ENCODE data around the gene CAPN9.
"Not testable (repeated sequence)": the region's sequence is repeated elsewhere in the genome, so short reads cannot be mapped to it uniquely, and the experiment has no call there.

CAPN9 gene

DNA sequence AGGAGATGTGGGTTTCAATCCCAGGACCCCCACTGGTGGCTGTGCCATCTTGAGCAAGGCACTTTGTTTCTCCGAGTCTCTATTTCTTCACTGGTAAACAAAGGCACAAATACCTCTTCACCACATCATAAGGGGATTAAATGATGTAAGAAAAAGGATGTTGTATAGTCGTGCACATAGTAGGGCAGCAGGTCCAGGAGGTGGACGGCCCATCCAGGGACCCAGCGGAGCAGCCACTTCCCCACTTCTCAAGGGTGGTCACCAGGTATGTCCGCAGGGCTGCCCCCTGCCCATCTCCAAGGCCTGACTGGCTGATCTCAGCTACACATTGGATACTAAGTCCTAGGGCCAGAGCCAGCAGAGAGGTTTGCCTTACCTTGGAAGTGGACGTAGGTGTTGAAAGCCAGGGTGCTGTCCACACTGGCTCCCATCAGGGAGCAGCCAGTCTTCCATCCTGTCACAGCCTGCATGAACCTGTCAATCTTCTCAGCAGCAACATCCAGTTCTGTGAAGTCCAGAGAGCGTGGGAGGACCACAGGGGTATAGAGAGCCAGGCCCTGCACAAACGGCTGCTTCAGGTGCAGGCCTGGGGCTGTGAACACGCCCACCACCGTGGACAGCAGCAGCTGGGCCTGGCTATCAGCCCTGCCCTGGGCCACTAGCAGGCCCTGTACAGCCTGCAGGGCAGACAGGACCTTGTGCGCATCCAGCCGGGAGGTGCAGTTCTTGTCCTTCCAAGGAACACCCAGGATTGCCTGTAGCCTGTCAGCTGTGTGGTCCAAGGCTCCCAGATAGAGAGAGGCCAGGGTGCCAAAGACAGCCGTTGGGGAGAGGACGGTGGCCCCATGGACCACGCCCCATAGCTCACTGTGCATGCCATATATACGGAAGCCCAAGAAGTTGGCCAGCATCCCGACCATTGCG is 37.3 kb upstream of the CAPN9 start:
- FAIRE-seq = no peak
- no peak for TF ChIP-seq POLR2A (IDR thresholded peaks at IDR 0.05; ENCODE audit: low read depth, low read length)
- no peak for TF ChIP-seq PAX5 (IDR thresholded peaks at IDR 0.05; ENCODE audit: insufficient read depth, low read length, severe bottlenecking)
- TF ChIP-seq POLR2AphosphoS5 (IDR thresholded peaks at IDR 0.05; ENCODE audit: low read depth, low read length) = no peak
- DNase-seq (ENCODE audit: insufficient read length, low spot score) = no peak

GRCh38 chr1:230710543-230710904 is 36.7 kb upstream of the CAPN9 start:
- TF ChIP-seq TAF1 (IDR thresholded peaks at IDR 0.05; ENCODE audit: low read depth, low read length) (no peak), POLR2A (IDR thresholded peaks at IDR 0.05; ENCODE audit: low read depth, low read length) (no peak), POU2F2 (IDR thresholded peaks at IDR 0.05; ENCODE audit: low read depth, low read length) (no peak), SPI1 (IDR thresholded peaks at IDR 0.05; ENCODE audit: low read depth, low read length) (no peak), POLR2AphosphoS5 (IDR thresholded peaks at IDR 0.05; ENCODE audit: low read depth, low read length) (no peak), PAX5 (IDR thresholded peaks at IDR 0.05; ENCODE audit: insufficient read depth, low read length, severe bottlenecking) (no peak)
- FAIRE-seq (no peak), DNase-seq (ENCODE audit: insufficient read length, low spot score) (no peak)

DNA sequence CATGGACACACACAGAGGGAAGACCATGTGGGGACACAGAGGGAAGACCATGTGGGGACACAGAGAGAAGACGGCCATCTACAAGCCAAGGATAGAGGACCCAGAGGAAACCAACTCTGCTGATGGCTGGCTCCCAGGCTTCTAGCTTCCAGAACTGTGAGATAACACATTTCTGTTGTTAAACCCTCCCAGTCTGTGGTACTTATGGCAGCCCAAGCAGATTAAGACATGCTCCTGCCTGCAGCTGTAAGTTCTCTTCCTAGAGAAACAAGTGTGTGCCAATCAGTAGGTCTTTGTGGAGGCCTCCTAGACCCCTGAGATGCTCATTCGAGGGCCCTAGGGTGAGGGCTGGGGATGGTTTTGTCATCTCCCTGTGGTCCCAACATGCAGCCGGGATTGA is 35.9 kb upstream of the CAPN9 start:
- DNase-seq (ENCODE audit: insufficient read length, low spot score) = no peak
- no peak for FAIRE-seq
- no peak for TF ChIP-seq SPI1 (IDR thresholded peaks at IDR 0.05; ENCODE audit: low read depth, low read length)
- no peak for TF ChIP-seq PAX5 (IDR thresholded peaks at IDR 0.05; ENCODE audit: insufficient read depth, low read length, severe bottlenecking)

DNA sequence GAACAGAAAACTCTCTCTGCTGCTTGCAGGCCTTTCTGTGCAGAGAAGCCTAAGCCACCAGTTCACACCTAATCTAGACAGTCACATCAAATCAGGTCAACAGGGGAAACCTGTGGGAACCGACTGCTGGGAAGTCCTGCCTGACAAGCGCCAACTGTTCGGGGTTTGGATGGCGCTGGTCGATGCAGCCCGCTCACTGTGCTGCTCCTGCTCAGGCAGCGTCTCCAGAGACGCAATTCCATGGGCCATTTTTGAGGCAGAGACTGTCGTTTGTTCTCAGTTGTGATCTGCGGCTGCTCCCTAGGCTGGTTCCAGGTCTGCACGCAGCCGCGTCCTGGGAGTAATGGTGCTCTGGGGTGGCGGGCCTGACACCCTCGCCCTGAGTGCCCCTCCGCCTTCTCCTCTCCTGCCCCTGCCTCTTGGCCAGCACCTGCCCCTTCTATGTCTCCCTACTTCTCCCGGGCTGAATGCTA is 34.7 kb upstream of the CAPN9 start:
- TF ChIP-seq SPI1 (IDR thresholded peaks at IDR 0.05; ENCODE audit: low read depth, low read length) (no peak), POLR2A (IDR thresholded peaks at IDR 0.05; ENCODE audit: low read depth, low read length) (no peak), PAX5 (IDR thresholded peaks at IDR 0.05; ENCODE audit: insufficient read depth, low read length, severe bottlenecking) (no peak), TAF1 (IDR thresholded peaks at IDR 0.05; ENCODE audit: low read depth, low read length) (no peak), POU2F2 (IDR thresholded peaks at IDR 0.05; ENCODE audit: low read depth, low read length) (no peak), POLR2AphosphoS5 (IDR thresholded peaks at IDR 0.05; ENCODE audit: low read depth, low read length) (no peak)
- DNase-seq (ENCODE audit: insufficient read length, low spot score) (no peak), FAIRE-seq (no peak)

DNA sequence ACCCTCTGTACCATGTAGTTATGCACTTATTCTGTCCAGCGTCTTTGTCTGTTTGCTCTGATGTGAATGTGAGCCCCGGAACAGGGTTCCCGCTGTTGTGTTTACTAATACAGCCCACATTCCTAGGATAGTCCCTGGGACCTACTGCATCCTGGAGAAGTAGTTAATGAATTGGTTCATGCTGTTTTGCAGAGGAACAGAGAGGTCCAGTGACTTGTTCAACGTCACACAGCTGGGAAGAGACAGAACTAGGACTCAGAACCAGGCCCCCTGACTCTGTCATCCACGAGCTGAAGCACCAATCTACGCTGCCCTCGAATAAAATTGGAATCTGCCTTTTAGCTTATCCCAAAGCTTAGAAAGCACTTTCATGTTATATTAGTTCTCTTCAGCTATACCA is 34.0 kb upstream of the CAPN9 start:
- no peak for TF ChIP-seq POLR2AphosphoS5 (IDR thresholded peaks at IDR 0.05; ENCODE audit: low read depth, low read length)
- no peak for TF ChIP-seq TAF1 (IDR thresholded peaks at IDR 0.05; ENCODE audit: low read depth, low read length)
- no peak for TF ChIP-seq PAX5 (IDR thresholded peaks at IDR 0.05; ENCODE audit: insufficient read depth, low read length, severe bottlenecking)
- DNase-seq (ENCODE audit: insufficient read length, low spot score) (no peak), FAIRE-seq (no peak)

- DNase-seq (ENCODE audit: insufficient read length, low spot score) = no peak
- TF ChIP-seq SPI1 (IDR thresholded peaks at IDR 0.05; ENCODE audit: low read depth, low read length) (no peak), POLR2A (IDR thresholded peaks at IDR 0.05; ENCODE audit: low read depth, low read length) (no peak), PAX5 (IDR thresholded peaks at IDR 0.05; ENCODE audit: insufficient read depth, low read length, severe bottlenecking) (no peak), POU2F2 (IDR thresholded peaks at IDR 0.05; ENCODE audit: low read depth, low read length) (no peak), POLR2AphosphoS5 (IDR thresholded peaks at IDR 0.05; ENCODE audit: low read depth, low read length) (no peak), TAF1 (IDR thresholded peaks at IDR 0.05; ENCODE audit: low read depth, low read length) (no peak)
- FAIRE-seq = no peak
Measured at GRCh38 chr1:230713547-230713914, 33.7 kb upstream of the CAPN9 start.

DNA sequence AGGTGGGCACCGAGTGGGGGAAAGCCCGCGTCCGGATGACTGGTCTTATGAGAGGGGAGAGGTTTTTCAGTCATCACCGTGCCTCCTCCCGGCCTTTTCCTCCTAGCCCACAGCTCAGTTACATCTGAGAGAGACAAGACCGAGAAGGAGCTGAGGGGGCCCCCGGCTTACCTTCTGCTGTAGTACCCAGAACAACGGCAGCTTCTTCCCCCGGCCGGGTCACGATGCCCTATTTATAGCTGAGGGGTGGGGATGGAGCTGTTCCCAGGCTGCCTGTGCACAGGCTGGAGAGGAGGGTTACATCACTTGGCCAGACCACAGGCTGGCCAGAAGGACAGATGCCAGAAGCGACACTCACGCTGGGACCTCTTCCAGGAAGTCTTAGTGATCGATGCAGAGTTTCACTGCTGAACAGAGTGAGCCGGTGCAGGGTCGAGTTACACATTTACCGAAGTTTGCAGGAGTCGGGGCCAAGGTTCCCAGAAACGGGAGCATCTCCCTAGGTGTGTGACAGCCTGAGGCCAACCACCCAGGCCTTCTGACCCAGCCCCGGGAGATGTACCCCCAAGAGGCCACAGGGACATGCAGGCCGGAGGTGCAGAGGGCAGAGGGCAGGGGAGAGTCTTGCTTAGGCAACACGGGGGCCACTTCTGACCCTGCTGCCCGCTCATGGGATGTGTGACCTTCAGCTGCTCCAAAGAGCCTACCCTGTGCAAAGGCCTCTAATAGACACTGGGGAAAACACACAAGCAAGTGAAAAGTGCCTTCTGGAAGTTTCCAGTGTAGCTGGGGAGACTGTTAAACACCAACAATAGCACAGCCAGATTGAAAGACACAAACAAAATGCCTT is 33.0 kb upstream of the CAPN9 start, which contains the start of gene AGT:
Gene AGT (minus strand): TSS at position 208 of the 850 bp plus-strand sequence. CDS start 3,299 bp downstream, outside the sequence.
- TF ChIP-seq TAF1 (IDR thresholded peaks at IDR 0.05; ENCODE audit: low read depth, low read length) (no peak), POLR2AphosphoS5 (IDR thresholded peaks at IDR 0.05; ENCODE audit: low read depth, low read length) (no peak), POLR2A (IDR thresholded peaks at IDR 0.05; ENCODE audit: low read depth, low read length) (no peak), PAX5 (IDR thresholded peaks at IDR 0.05; ENCODE audit: insufficient read depth, low read length, severe bottlenecking) (no peak), SPI1 (IDR thresholded peaks at IDR 0.05; ENCODE audit: low read depth, low read length) (no peak), POU2F2 (IDR thresholded peaks at IDR 0.05; ENCODE audit: low read depth, low read length) (no peak)
- no peak for DNase-seq (ENCODE audit: insufficient read length, low spot score)
- no peak for FAIRE-seq

GRCh38 chr1:230715510-230715909 is 31.7 kb upstream of the CAPN9 start:
- TF ChIP-seq POLR2A (IDR thresholded peaks at IDR 0.05; ENCODE audit: low read depth, low read length) (no peak), PAX5 (IDR thresholded peaks at IDR 0.05; ENCODE audit: insufficient read depth, low read length, severe bottlenecking) (no peak), SPI1 (IDR thresholded peaks at IDR 0.05; ENCODE audit: low read depth, low read length) (no peak), POU2F2 (IDR thresholded peaks at IDR 0.05; ENCODE audit: low read depth, low read length) (no peak), POLR2AphosphoS5 (IDR thresholded peaks at IDR 0.05; ENCODE audit: low read depth, low read length) (no peak)
- DNase-seq (ENCODE audit: insufficient read length, low spot score) (no peak), FAIRE-seq (no peak)

- not testable (repeated sequence) for DNase-seq (ENCODE audit: insufficient read length, low spot score); FAIRE-seq
Measured at GRCh38 chr1:230716453-230716852, 30.7 kb upstream of the CAPN9 start.

- no peak for TF ChIP-seq TAF1 (IDR thresholded peaks at IDR 0.05; ENCODE audit: low read depth, low read length)
- TF ChIP-seq SPI1 (IDR thresholded peaks at IDR 0.05; ENCODE audit: low read depth, low read length) = no peak
- FAIRE-seq = no peak
- DNase-seq (ENCODE audit: insufficient read length, low spot score) = no peak
Measured at GRCh38 chr1:230717251-230717650, 29.9 kb upstream of the CAPN9 start.

DNA sequence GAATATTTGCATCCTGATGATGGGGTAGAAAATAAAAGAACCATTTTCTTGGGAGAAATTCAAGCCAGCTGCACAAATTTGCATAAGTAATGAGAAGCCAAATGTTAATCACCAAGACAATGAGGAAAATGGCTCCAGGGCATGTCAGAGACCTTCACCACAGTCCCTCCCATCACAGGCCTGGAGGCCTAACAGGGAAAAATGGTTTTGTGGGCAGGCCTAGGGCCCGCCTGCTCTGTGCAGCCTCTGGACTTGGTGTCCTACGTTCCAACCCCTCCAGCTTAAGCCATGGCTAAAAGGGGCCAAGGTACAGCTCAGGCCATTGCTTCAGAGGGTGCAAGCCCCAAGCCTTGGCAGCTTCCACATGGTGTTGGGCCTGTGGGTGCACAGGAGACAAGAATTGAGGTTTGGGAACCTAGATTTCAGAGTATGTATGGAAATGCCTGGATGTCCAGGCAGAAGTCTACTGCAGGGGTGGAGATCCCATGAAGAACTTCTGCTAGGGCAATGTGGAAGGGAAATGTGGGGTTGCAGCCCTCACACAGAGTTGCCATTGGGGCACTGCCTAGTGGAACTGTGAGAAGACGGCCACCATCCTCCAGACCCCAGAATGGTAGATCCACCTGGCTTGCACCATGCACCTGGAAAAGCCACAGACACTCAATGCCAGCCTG is 25.2 kb upstream of the CAPN9 start:
- not testable (repeated sequence) for FAIRE-seq; DNase-seq (ENCODE audit: insufficient read length, low spot score)

Data from GM12891 (cell line).